Activated T-cell treated with anti-CD3 and anti-CD28 coated beads, Interleukin-2, amount 50 U/mL, for 24 hours (primary cell): Measurements from ENCODE around the gene AP2M1.
A peak's percentile ranks its signal among the peaks of the same experiment; 100 is the strongest.

Source experiments
- DNase-seq: peaks from one replicate; pipeline ENCODE4 v3.0.0-alpha.2; 2020
- H3K27ac Mint-ChIP-seq: 2 replicates; pipeline ENCODE4 v1.8.0; 2020; ENCODE audit warnings: mild to moderate bottlenecking, mixed read lengths
- H3K27me3 Mint-ChIP-seq: 2 replicates; pipeline ENCODE4 v1.8.0; 2020; ENCODE audit warnings: mixed read lengths
- H3K36me3 Mint-ChIP-seq: 2 replicates; pipeline ENCODE4 v1.8.0; 2020; ENCODE audit warnings: low read depth, mixed read lengths
- H3K4me1 Mint-ChIP-seq: 2 replicates; pipeline ENCODE4 v1.8.0; 2020; ENCODE audit warnings: low read depth, mixed read lengths
- H3K4me3 Mint-ChIP-seq: 2 replicates; pipeline ENCODE4 v1.8.0; 2020; ENCODE audit warnings: mild to moderate bottlenecking, moderate library complexity, mixed read lengths
- H3K9me3 Mint-ChIP-seq: 2 replicates; pipeline ENCODE4 v1.8.0; 2020; ENCODE audit warnings: mixed read lengths

AP2M1 gene

GRCh38 chr3:184181596-184181995 is 6.9 kb downstream of the AP2M1 start:
- Mint-ChIP-seq H3K9me3 (no peaks in the 10 kb centered on the region), H3K27me3 (no peaks in the 10 kb centered on the region), H3K27ac (peak overlapping the region; percentile 5), H3K4me1 (peaks cover 28% of the 10 kb centered on the region), H3K4me3 (no peak overlapping the region), H3K36me3 (peaks cover 95% of the 10 kb centered on the region)
- DNase-seq = no peak

- no peaks in the 10 kb centered on the region for H3K9me3 Mint-ChIP-seq
- H3K4me1 Mint-ChIP-seq = peaks cover 25% of the 10 kb centered on the region
- no peaks in the 10 kb centered on the region for H3K27me3 Mint-ChIP-seq
- H3K4me3 Mint-ChIP-seq = no peak overlapping the region
- peaks cover 93% of the 10 kb centered on the region for H3K36me3 Mint-ChIP-seq
- H3K27ac Mint-ChIP-seq = peak overlapping the region; percentile 56
- DNase-seq = no peak
Measured at GRCh38 chr3:184183679-184184078, 9.0 kb downstream of the AP2M1 start.

- H3K27me3 Mint-ChIP-seq = no peaks in the 10 kb centered on the region
- peaks cover 93% of the 10 kb centered on the region for H3K36me3 Mint-ChIP-seq
- H3K4me1 Mint-ChIP-seq = peaks cover 29% of the 10 kb centered on the region
- peak overlapping the region; percentile 95 for H3K4me3 Mint-ChIP-seq
- H3K27ac Mint-ChIP-seq = peak overlapping the region; percentile 98
- no peak for DNase-seq
- no peaks in the 10 kb centered on the region for H3K9me3 Mint-ChIP-seq
Measured at GRCh38 chr3:184184546-184185230, 10.0 kb downstream of the AP2M1 start.

GRCh38 chr3:184185461-184186183 is 11.0 kb downstream of the AP2M1 start:
- Mint-ChIP-seq H3K27me3 (no peaks in the 10 kb centered on the region), H3K4me3 (peak overlapping the region; percentile 95), H3K36me3 (peaks cover 93% of the 10 kb centered on the region), H3K27ac (peak overlapping the region; percentile 98), H3K4me1 (peaks cover 33% of the 10 kb centered on the region), H3K9me3 (no peaks in the 10 kb centered on the region)
- DNase-seq = peak; percentile 99

GRCh38 chr3:184186184-184186901 is 11.7 kb downstream of the AP2M1 start, which contains the start of gene ABCF3:
Gene ABCF3, plus strand, starts transcription at chr3:184186199. Its CDS starts 9 bp downstream, at chr3:184186208.
- Mint-ChIP-seq H3K27ac (peak within 1 kb of the TSS; percentile 98), H3K9me3 (no peaks in the 10 kb centered on the region), H3K4me1 (peaks cover 33% of the 10 kb centered on the region), H3K36me3 (peaks cover 93% of the 10 kb centered on the region), H3K4me3 (peak within 1 kb of the TSS; percentile 95), H3K27me3 (no peaks in the 10 kb centered on the region)
- DNase-seq = no peak

- peak overlapping the region; percentile 95 for H3K4me3 Mint-ChIP-seq
- H3K9me3 Mint-ChIP-seq = no peaks in the 10 kb centered on the region
- peaks cover 93% of the 10 kb centered on the region for H3K36me3 Mint-ChIP-seq
- H3K27me3 Mint-ChIP-seq = no peaks in the 10 kb centered on the region
- peak overlapping the region; percentile 98 for H3K27ac Mint-ChIP-seq
- DNase-seq = no peak
- peaks cover 33% of the 10 kb centered on the region for H3K4me1 Mint-ChIP-seq
Measured at GRCh38 chr3:184186902-184187207, 12.2 kb downstream of the AP2M1 start.

GRCh38 chr3:184188080-184188479 is 13.4 kb downstream of the AP2M1 start:
- Mint-ChIP-seq H3K9me3 (no peaks in the 10 kb centered on the region), H3K4me3 (peak overlapping the region; percentile 95), H3K27ac (peak overlapping the region; percentile 72), H3K36me3 (peaks cover 93% of the 10 kb centered on the region), H3K4me1 (peaks cover 33% of the 10 kb centered on the region), H3K27me3 (no peaks in the 10 kb centered on the region)
- DNase-seq = no peak

- H3K27me3 Mint-ChIP-seq = no peaks in the 10 kb centered on the region
- H3K9me3 Mint-ChIP-seq = no peaks in the 10 kb centered on the region
- peak overlapping the region; percentile 53 for H3K27ac Mint-ChIP-seq
- H3K36me3 Mint-ChIP-seq = peaks cover 93% of the 10 kb centered on the region
- H3K4me1 Mint-ChIP-seq = peaks cover 33% of the 10 kb centered on the region
- no peak for DNase-seq
- no peak overlapping the region for H3K4me3 Mint-ChIP-seq
Measured at GRCh38 chr3:184189421-184189820, 14.8 kb downstream of the AP2M1 start.

- Mint-ChIP-seq H3K36me3 (peaks cover 87% of the 10 kb centered on the region), H3K4me3 (no peak overlapping the region), H3K27me3 (no peaks in the 10 kb centered on the region), H3K9me3 (no peaks in the 10 kb centered on the region), H3K4me1 (peaks cover 13% of the 10 kb centered on the region), H3K27ac (peak overlapping the region; percentile 41)
- no peak for DNase-seq
Measured at GRCh38 chr3:184192889-184193288, 18.2 kb downstream of the AP2M1 start.

GRCh38 chr3:184193991-184194539 is 19.4 kb downstream of the AP2M1 start:
- Mint-ChIP-seq H3K4me3 (no peak overlapping the region), H3K4me1 (peaks cover 6% of the 10 kb centered on the region), H3K9me3 (no peaks in the 10 kb centered on the region), H3K27me3 (no peaks in the 10 kb centered on the region), H3K36me3 (peaks cover 75% of the 10 kb centered on the region), H3K27ac (peak overlapping the region; percentile 22)
- DNase-seq = no peak

GRCh38 chr3:184196536-184196935 is 21.9 kb downstream of the AP2M1 start:
- H3K27ac Mint-ChIP-seq = no peak overlapping the region
- peaks cover 51% of the 10 kb centered on the region for H3K36me3 Mint-ChIP-seq
- no peak for DNase-seq
- no peaks in the 10 kb centered on the region for H3K9me3 Mint-ChIP-seq
- no peak overlapping the region for H3K4me3 Mint-ChIP-seq
- H3K27me3 Mint-ChIP-seq = no peaks in the 10 kb centered on the region
- no peaks in the 10 kb centered on the region for H3K4me1 Mint-ChIP-seq

GRCh38 chr3:184198509-184198908 is 23.9 kb downstream of the AP2M1 start:
- Mint-ChIP-seq H3K4me1 (no peaks in the 10 kb centered on the region), H3K27me3 (no peaks in the 10 kb centered on the region), H3K36me3 (peaks cover 31% of the 10 kb centered on the region), H3K27ac (no peak overlapping the region), H3K4me3 (no peak overlapping the region), H3K9me3 (no peaks in the 10 kb centered on the region)
- DNase-seq = no peak

GRCh38 chr3:184200825-184201224 is 26.2 kb downstream of the AP2M1 start:
- Mint-ChIP-seq H3K4me1 (no peaks in the 10 kb centered on the region), H3K9me3 (no peaks in the 10 kb centered on the region), H3K4me3 (no peak overlapping the region), H3K36me3 (peaks cover 8% of the 10 kb centered on the region), H3K27ac (no peak overlapping the region), H3K27me3 (peaks cover 3% of the 10 kb centered on the region)
- no peak for DNase-seq

GRCh38 chr3:184203526-184203925 is 28.9 kb downstream of the AP2M1 start:
- Mint-ChIP-seq H3K9me3 (no peaks in the 10 kb centered on the region), H3K36me3 (no peaks in the 10 kb centered on the region), H3K4me1 (no peaks in the 10 kb centered on the region), H3K27me3 (peaks cover 17% of the 10 kb centered on the region), H3K4me3 (no peak overlapping the region), H3K27ac (no peak overlapping the region)
- no peak for DNase-seq
